ENCODE data around the gene NDFIP1. TPM values are rescaled to one million over a fixed set of nuclear protein-coding genes. Genes with fewer than 3 reads are reported as not detected.

The NDFIP1 gene
- total RNA-seq, 1 donor from 2014 or later = 56.1 TPM

GRCh38 chr5:142120247-142120935, 11.8 kb downstream of the NDFIP1 start:
- Mint-ChIP-seq H3K36me3 (ENCODE audit: unreplicated experiment) (no peaks in the 10 kb centered on the region), H3K27ac (ENCODE audit: unreplicated experiment) (no peak overlapping the region), H3K4me3 (ENCODE audit: unreplicated experiment) (no peak overlapping the region), H3K27me3 (ENCODE audit: unreplicated experiment) (no peaks in the 10 kb centered on the region), H3K4me1 (ENCODE audit: low read depth, unreplicated experiment) (no peaks in the 10 kb centered on the region), H3K9me3 (ENCODE audit: unreplicated experiment) (no peaks in the 10 kb centered on the region)
- no peak for DNase-seq
- TF ChIP-seq CTCF (IDR thresholded peaks at IDR 0.05; ENCODE audit: partially characterized antibody, unreplicated experiment) = no peak

- H3K27ac Mint-ChIP-seq (ENCODE audit: unreplicated experiment) = no peak overlapping the region
- no peak overlapping the region for H3K4me3 Mint-ChIP-seq (ENCODE audit: unreplicated experiment)
- no peaks in the 10 kb centered on the region for H3K27me3 Mint-ChIP-seq (ENCODE audit: unreplicated experiment)
- H3K36me3 Mint-ChIP-seq (ENCODE audit: unreplicated experiment) = no peaks in the 10 kb centered on the region
- H3K9me3 Mint-ChIP-seq (ENCODE audit: unreplicated experiment) = no peaks in the 10 kb centered on the region
- no peaks in the 10 kb centered on the region for H3K4me1 Mint-ChIP-seq (ENCODE audit: low read depth, unreplicated experiment)
- TF ChIP-seq CTCF (IDR thresholded peaks at IDR 0.05; ENCODE audit: partially characterized antibody, unreplicated experiment) = no peak
- DNase-seq = no peak
Observed at GRCh38 chr5:142122121-142122520, 13.5 kb downstream of the NDFIP1 start.

GRCh38 chr5:142125378-142125777, 16.8 kb downstream of the NDFIP1 start:
- no peak overlapping the region for H3K4me3 Mint-ChIP-seq (ENCODE audit: unreplicated experiment)
- no peak for TF ChIP-seq CTCF (IDR thresholded peaks at IDR 0.05; ENCODE audit: partially characterized antibody, unreplicated experiment)

GRCh38 chr5:142125963-142126362, 17.4 kb downstream of the NDFIP1 start:
- Mint-ChIP-seq H3K9me3 (ENCODE audit: unreplicated experiment) (no peaks in the 10 kb centered on the region), H3K27me3 (ENCODE audit: unreplicated experiment) (no peaks in the 10 kb centered on the region), H3K36me3 (ENCODE audit: unreplicated experiment) (no peaks in the 10 kb centered on the region), H3K27ac (ENCODE audit: unreplicated experiment) (no peak overlapping the region), H3K4me3 (ENCODE audit: unreplicated experiment) (no peak overlapping the region), H3K4me1 (ENCODE audit: low read depth, unreplicated experiment) (peaks cover 6% of the 10 kb centered on the region)
- no peak for DNase-seq
- TF ChIP-seq CTCF (IDR thresholded peaks at IDR 0.05; ENCODE audit: partially characterized antibody, unreplicated experiment) = no peak

More at GRCh38 chr5:142125378-142125777, 16.8 kb downstream of the NDFIP1 start:
- no peaks in the 10 kb centered on the region for H3K27me3 Mint-ChIP-seq (ENCODE audit: unreplicated experiment)
- H3K27ac Mint-ChIP-seq (ENCODE audit: unreplicated experiment) = no peak overlapping the region
- H3K4me1 Mint-ChIP-seq (ENCODE audit: low read depth, unreplicated experiment) = peaks cover 6% of the 10 kb centered on the region
- H3K9me3 Mint-ChIP-seq (ENCODE audit: unreplicated experiment) = no peaks in the 10 kb centered on the region
- no peak for DNase-seq
- no peaks in the 10 kb centered on the region for H3K36me3 Mint-ChIP-seq (ENCODE audit: unreplicated experiment)

- Mint-ChIP-seq H3K27me3 (ENCODE audit: unreplicated experiment) (peaks cover 1% of the 10 kb centered on the region), H3K4me3 (ENCODE audit: unreplicated experiment) (no peak overlapping the region), H3K4me1 (ENCODE audit: low read depth, unreplicated experiment) (peaks cover 6% of the 10 kb centered on the region), H3K27ac (ENCODE audit: unreplicated experiment) (no peak overlapping the region), H3K9me3 (ENCODE audit: unreplicated experiment) (no peaks in the 10 kb centered on the region), H3K36me3 (ENCODE audit: unreplicated experiment) (no peaks in the 10 kb centered on the region)
- no peak for DNase-seq
- no peak for TF ChIP-seq CTCF (IDR thresholded peaks at IDR 0.05; ENCODE audit: partially characterized antibody, unreplicated experiment)
Observed at GRCh38 chr5:142128675-142129208, 20.2 kb downstream of the NDFIP1 start.

Measured in glutamatergic neuron (in vitro differentiated cells).